Fibroblast of lung (primary cell): ENCODE results near the gene NUP214. TPM values are rescaled to one million over a fixed set of nuclear protein-coding genes. Genes with fewer than 3 reads are reported as not detected.

Experiments
- DNase-seq, 2 donors: peaks; one replicate each; pipeline versions ENCODE4 v3.0.0 to v3.0.0-alpha.2; 2010; ENCODE audit warnings: low read depth in 2 of 2
- H2AFZ ChIP-seq: 2 replicates; pipeline ENCODE4 v1.5.1; 2012; ENCODE audit warnings: low read length, control low read depth, inconsistent platforms
- H3K27ac ChIP-seq: 2 replicates; pipeline ENCODE4 v1.5.1; 2011; ENCODE audit warnings: low read length, control low read depth; ENCODE audit not compliant: insufficient read depth
- H3K27me3 ChIP-seq: 2 replicates; pipeline ENCODE4 v1.5.1; 2011; ENCODE audit warnings: mild to moderate bottlenecking, low read length; ENCODE audit not compliant: control insufficient read depth, insufficient read depth
- H3K36me3 ChIP-seq: 2 replicates; pipeline ENCODE4 v1.5.1; 2011; ENCODE audit warnings: low read length; ENCODE audit not compliant: control insufficient read depth, insufficient read depth
- H3K4me1 ChIP-seq: 2 replicates; pipeline ENCODE4 v1.5.1; 2011; ENCODE audit warnings: low read length; ENCODE audit not compliant: control insufficient read depth, insufficient read depth; ENCODE audit errors: extremely low read depth
- H3K4me2 ChIP-seq: 2 replicates; pipeline ENCODE4 v1.5.1; 2011; ENCODE audit warnings: low read length, control low read depth; ENCODE audit not compliant: insufficient read depth; ENCODE audit errors: extremely low read depth
- H3K4me3 ChIP-seq, 4 experiments: fragments of 200-600 bp in 1 of 4; sonication (generic) in 1 of 4; replicated peaks in 1 of 4; 2 replicates each; pipeline ENCODE4 v1.5.1; 2011 to 2016; ENCODE audit warnings: low read length in 4 of 4, low read depth in 3 of 4, mild to moderate bottlenecking in 3 of 4, control low read depth in 2 of 4, inconsistent platforms in 1 of 4, mixed read lengths in 1 of 4; ENCODE audit not compliant: insufficient read depth in 1 of 4; ENCODE audit errors: control extremely low read depth in 1 of 4
- H3K79me2 ChIP-seq: 2 replicates; pipeline ENCODE4 v1.5.1; 2012; ENCODE audit warnings: mild to moderate bottlenecking, low read length, inconsistent platforms; ENCODE audit not compliant: control insufficient read depth, insufficient read depth
- H3K9ac ChIP-seq: 2 replicates; pipeline ENCODE4 v1.5.1; 2011; ENCODE audit warnings: mild to moderate bottlenecking, low read length, control low read depth; ENCODE audit not compliant: insufficient read depth
- H3K9me3 ChIP-seq: 2 replicates; pipeline ENCODE4 v1.5.1; 2012; ENCODE audit warnings: low read depth, low read length; ENCODE audit not compliant: control insufficient read depth, insufficient read depth
- H4K20me1 ChIP-seq: 2 replicates; pipeline ENCODE4 v1.5.1; 2011; ENCODE audit warnings: low read length; ENCODE audit not compliant: control insufficient read depth, insufficient read depth; ENCODE audit errors: extremely low read depth
- EZH2 ChIP-seq: IDR thresholded peaks from 2 replicates; pipeline ENCODE4 v1.5.1; 2012; ENCODE audit warnings: low read length, control low read depth, mild to moderate bottlenecking; ENCODE audit errors: missing control alignments
- polyA plus RNA-seq, 2 donors: library from polyadenylated mRNA; depleted of rRNA in 1 of 2; stranded (reverse) in 1 of 2; unstranded in 1 of 2; fragments of >200 nt; gene quantifications; 2 replicates each; pipeline ENCODE4 v1.2.1, GENCODE V29; 2011 to 2012; ENCODE audit warnings: missing spikeins in 1 of 2
- total RNA-seq: library from RNA; depleted of rRNA; stranded (reverse); fragments of >200 nt; gene quantifications from 2 replicates; pipeline ENCODE4 v1.2.1, GENCODE V29; 2014
- TF ChIP-seq, protein P1 (sequence below), 2 donors: IDR thresholded peaks in 1 of 2; conservative IDR thresholded peaks in 1 of 2; 1 replicate in 1 of 2; 2 replicates in 1 of 2; pipeline ENCODE4 v1.5.1; 2011 to 2012; ENCODE audit warnings: low read length in 2 of 2, control low read depth in 1 of 2, inconsistent platforms in 1 of 2, low read depth in 1 of 2, mild to moderate bottlenecking in 1 of 2

The NUP214 gene
- total and polyA plus RNA-seq, 2 donors (not counting 1 experiment from before 2014, with no cell fraction given): 5.0 to 12.2 TPM

- no peaks in the 10 kb centered on the region for H3K79me2 ChIP-seq
- no peak overlapping the region for H3K27ac ChIP-seq
- no peaks in the 10 kb centered on the region for H4K20me1 ChIP-seq
- H2AFZ ChIP-seq: no peak overlapping the region
- peaks cover 5% of the 10 kb centered on the region for H3K27me3 ChIP-seq
- DNase-seq: peak in 1 of 2 donors; percentile 33
- H3K4me3 ChIP-seq: no peak overlapping the region
- H3K4me1 ChIP-seq: no peaks in the 10 kb centered on the region
- no peak for TF ChIP-seq EZH2
- TF ChIP-seq, protein P1, sequence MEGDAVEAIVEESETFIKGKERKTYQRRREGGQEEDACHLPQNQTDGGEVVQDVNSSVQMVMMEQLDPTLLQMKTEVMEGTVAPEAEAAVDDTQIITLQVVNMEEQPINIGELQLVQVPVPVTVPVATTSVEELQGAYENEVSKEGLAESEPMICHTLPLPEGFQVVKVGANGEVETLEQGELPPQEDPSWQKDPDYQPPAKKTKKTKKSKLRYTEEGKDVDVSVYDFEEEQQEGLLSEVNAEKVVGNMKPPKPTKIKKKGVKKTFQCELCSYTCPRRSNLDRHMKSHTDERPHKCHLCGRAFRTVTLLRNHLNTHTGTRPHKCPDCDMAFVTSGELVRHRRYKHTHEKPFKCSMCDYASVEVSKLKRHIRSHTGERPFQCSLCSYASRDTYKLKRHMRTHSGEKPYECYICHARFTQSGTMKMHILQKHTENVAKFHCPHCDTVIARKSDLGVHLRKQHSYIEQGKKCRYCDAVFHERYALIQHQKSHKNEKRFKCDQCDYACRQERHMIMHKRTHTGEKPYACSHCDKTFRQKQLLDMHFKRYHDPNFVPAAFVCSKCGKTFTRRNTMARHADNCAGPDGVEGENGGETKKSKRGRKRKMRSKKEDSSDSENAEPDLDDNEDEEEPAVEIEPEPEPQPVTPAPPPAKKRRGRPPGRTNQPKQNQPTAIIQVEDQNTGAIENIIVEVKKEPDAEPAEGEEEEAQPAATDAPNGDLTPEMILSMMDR (conservative IDR thresholded peaks at IDR 0.05 in 1 of 2, IDR thresholded peaks at IDR 0.05 in 1 of 2; ENCODE audit: low read depth in 1 of 2, low read length in 2 of 2): no peak
- H3K4me2 ChIP-seq: no peak overlapping the region
- H3K36me3 ChIP-seq: no peaks in the 10 kb centered on the region
- H3K9ac ChIP-seq: no peak overlapping the region
- no peaks in the 10 kb centered on the region for H3K9me3 ChIP-seq
These were observed 14.1 kb upstream of the NUP214 start for GRCh38 chr9:131111186-131111853.

GRCh38 chr9:131111854-131112311 is 13.5 kb upstream of the NUP214 start:
- no peak overlapping the region for H3K4me2 ChIP-seq
- H3K4me1 ChIP-seq: no peaks in the 10 kb centered on the region
- no peaks in the 10 kb centered on the region for H4K20me1 ChIP-seq
- H3K79me2 ChIP-seq: no peaks in the 10 kb centered on the region
- no peaks in the 10 kb centered on the region for H3K9me3 ChIP-seq
- H3K9ac ChIP-seq: no peak overlapping the region
- H3K36me3 ChIP-seq: no peaks in the 10 kb centered on the region
- H2AFZ ChIP-seq: no peak overlapping the region
- no peak overlapping the region for H3K27ac ChIP-seq
- H3K4me3 ChIP-seq: no peak overlapping the region
- DNase-seq: no peak
- no peak for TF ChIP-seq EZH2
- TF ChIP-seq, protein P1 (conservative IDR thresholded peaks at IDR 0.05 in 1 of 2, IDR thresholded peaks at IDR 0.05 in 1 of 2; ENCODE audit: low read depth in 1 of 2, low read length in 2 of 2): no peak
- H3K27me3 ChIP-seq: peaks cover 5% of the 10 kb centered on the region

GRCh38 chr9:131112374-131113154 is 12.8 kb upstream of the NUP214 start:
- no peaks in the 10 kb centered on the region for H3K9me3 ChIP-seq
- TF ChIP-seq, protein P1 (conservative IDR thresholded peaks at IDR 0.05 in 1 of 2, IDR thresholded peaks at IDR 0.05 in 1 of 2; ENCODE audit: low read depth in 1 of 2, low read length in 2 of 2): no peak
- no peak for TF ChIP-seq EZH2
- H3K4me3 ChIP-seq: no peak overlapping the region
- H3K9ac ChIP-seq: no peak overlapping the region
- H4K20me1 ChIP-seq: no peaks in the 10 kb centered on the region
- H3K4me1 ChIP-seq: no peaks in the 10 kb centered on the region
- no peak for DNase-seq
- H3K36me3 ChIP-seq: no peaks in the 10 kb centered on the region
- peaks cover 5% of the 10 kb centered on the region for H3K27me3 ChIP-seq
- H3K4me2 ChIP-seq: no peak overlapping the region
- H3K79me2 ChIP-seq: no peaks in the 10 kb centered on the region
- no peak overlapping the region for H2AFZ ChIP-seq
- no peak overlapping the region for H3K27ac ChIP-seq
